PC-3 (cell line): Measurements from ENCODE around the gene SNED1.

Source experiments
- CTCF ChIP-seq: fragments of 300-600 bp; sonication (generic); conservative IDR thresholded peaks from 2 replicates; pipeline ENCODE4 v1.5.1; 2017; ENCODE audit warnings: antibody characterized with exemption, low read depth, mild to moderate bottlenecking, low read length
- EZH2 ChIP-seq: fragments of 300-600 bp; sonication (generic); IDR thresholded peaks from one replicate; pipeline ENCODE4 v1.6.1; 2017; ENCODE audit warnings: antibody characterized with exemption, mild to moderate bottlenecking, low read length; ENCODE audit not compliant: unreplicated experiment

GRCh38 chr2:241069821-241070281, 71.4 kb downstream of the SNED1 start:
- TF ChIP-seq CTCF (no peak), EZH2 (no peak)
